HG02884 (cell line): Measurements from ENCODE around the gene BCL2L11.
"Not testable (repeated sequence)": the region's sequence is repeated elsewhere in the genome, so short reads cannot be mapped to it uniquely, and the experiment has no call there.

Experiments
- ATAC-seq: cut with Tn5 transposase; IDR thresholded peaks from one replicate; pipeline ENCODE4 v1.9.1; 2021; ENCODE audit warnings: mild to moderate bottlenecking, moderate library complexity; ENCODE audit not compliant: unreplicated experiment

BCL2L11 gene

DNA sequence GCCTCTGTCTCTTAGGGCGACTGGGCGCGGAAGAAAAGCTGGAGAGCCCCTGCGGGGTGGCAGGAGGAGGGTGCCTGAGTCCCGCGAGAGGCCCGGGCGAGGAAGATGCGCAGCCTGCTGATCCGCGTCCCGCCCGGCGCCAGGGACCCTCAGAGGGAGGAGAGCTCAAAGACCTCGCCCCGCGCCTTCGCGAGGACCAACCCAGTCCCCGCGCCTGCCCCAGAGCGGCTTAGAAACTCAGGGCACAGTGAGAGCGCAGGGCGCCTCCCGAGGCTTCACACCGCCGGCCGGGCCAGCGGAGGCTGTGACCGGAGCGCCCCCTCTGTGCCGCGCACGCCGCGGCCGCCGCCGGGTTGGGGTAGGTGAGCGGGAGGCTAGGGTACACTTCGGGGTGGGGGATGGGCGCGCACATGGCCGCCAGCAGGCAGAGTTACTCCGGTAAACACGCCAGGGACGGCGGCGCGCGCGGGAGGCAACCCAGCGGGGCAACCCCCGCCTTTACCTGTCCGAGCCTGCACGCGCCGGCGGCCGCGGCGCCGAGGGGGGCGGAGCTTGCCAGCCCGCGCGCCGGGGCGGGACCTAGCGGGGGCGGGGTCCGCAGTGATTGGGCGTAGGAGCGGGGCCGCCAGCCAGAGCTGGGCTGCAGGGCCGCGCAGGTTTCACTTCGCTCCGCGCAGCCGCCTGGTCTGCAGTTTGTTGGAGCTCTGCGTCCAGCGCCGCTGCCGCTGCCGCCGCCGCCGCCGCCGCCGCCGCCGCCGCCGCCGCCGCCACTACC lies at the start of gene BCL2L11:
TSS of gene BCL2L11 (plus strand) at position 662 of the 775 bp plus-strand sequence. CDS start 2,832 bp downstream, outside the sequence.
- peak; percentile 42 for ATAC-seq

GRCh38 chr2:111071600-111072171 lies 49.0 kb upstream of the BCL2L11 start:
- no peak for ATAC-seq

DNA sequence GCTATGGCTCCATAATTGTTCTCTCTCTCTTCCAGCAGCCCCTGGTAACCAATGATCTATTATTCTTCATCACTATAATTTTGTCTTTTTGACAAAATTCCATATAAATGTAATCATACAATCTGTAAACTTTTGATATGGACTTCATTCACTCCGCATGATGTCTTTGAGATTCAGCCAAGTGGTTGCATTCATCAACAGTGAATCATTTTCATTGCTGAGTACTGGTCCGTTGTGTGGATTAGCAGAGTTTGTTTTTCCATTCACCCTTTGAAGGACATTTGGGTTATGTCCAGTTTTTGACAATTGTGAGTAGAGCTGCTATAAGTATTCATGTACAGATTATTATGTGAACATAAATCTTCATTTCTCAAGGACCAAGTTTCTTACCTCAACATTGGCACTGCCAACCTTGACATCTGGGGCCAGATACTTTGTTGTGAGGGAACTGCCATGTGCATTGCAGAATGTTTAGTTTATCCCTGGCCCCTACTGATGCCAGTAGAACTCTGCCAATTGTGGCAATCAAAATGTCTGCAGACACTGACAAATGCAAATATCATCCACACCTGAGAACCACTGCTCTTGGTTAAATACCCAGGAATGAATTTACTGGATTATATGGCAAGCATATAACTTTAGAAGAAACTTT lies 48.4 kb upstream of the BCL2L11 start:
- ATAC-seq = no peak

- not testable (repeated sequence) for ATAC-seq
These were observed 38.1 kb upstream of the BCL2L11 start for GRCh38 chr2:111082659-111083058.

DNA sequence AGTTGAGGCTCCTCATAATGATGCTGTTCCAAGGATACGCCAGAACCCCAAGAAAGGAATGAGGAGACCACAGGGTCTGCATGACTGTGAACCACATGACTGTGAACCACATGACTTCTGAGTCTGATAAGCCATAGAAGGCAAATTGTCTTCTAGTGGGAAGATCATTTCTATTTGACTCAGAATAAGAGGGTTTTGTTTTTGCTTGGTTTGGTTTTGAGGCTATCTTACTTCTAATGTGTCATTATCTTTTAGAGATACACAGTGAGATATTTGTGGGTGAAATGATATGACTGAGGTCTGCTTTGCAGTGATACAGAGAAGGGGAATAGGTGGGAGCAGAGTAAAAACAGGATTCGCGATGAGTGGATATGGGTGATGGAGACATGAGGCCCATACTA lies 28.9 kb upstream of the BCL2L11 start:
- ATAC-seq = no peak

- ATAC-seq = no peak
These were observed 26.0 kb upstream of the BCL2L11 start for GRCh38 chr2:111094691-111095090.

GRCh38 chr2:111095434-111095833 lies 25.3 kb upstream of the BCL2L11 start:
- ATAC-seq = no peak

DNA sequence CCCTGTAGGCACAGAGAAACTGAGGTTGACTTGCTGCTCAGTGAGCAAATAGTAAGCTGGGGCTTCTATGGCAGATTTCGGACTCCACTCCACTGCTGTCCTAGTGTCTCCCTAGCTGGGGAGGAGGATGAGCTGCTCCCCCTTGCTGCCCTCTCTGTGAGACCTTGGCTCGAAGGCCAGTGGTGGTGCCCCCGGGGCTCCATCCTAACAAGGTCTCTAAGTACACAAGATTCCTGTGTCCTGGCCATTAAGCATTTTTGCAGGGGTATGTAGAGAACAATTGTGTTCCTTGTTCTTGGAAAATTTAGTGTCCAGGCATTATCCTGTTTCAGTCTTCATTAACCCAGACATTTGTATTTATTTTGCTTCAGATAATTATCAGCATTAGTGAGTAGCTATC lies 21.3 kb upstream of the BCL2L11 start:
- no peak for ATAC-seq

GRCh38 chr2:111100087-111100764 lies 20.5 kb upstream of the BCL2L11 start:
- ATAC-seq = no peak

GRCh38 chr2:111100765-111101162 lies 19.9 kb upstream of the BCL2L11 start:
- peak; percentile 84 for ATAC-seq

GRCh38 chr2:111101592-111101991 lies 19.1 kb upstream of the BCL2L11 start:
- no peak for ATAC-seq

- no peak for ATAC-seq
These were observed 18.5 kb upstream of the BCL2L11 start for GRCh38 chr2:111102216-111102615.

- no peak for ATAC-seq
These were observed 14.8 kb upstream of the BCL2L11 start for GRCh38 chr2:111105926-111106325.

GRCh38 chr2:111106706-111107105 lies 14.0 kb upstream of the BCL2L11 start:
- no peak for ATAC-seq

GRCh38 chr2:111108745-111109271 lies 11.9 kb upstream of the BCL2L11 start:
- no peak for ATAC-seq

DNA sequence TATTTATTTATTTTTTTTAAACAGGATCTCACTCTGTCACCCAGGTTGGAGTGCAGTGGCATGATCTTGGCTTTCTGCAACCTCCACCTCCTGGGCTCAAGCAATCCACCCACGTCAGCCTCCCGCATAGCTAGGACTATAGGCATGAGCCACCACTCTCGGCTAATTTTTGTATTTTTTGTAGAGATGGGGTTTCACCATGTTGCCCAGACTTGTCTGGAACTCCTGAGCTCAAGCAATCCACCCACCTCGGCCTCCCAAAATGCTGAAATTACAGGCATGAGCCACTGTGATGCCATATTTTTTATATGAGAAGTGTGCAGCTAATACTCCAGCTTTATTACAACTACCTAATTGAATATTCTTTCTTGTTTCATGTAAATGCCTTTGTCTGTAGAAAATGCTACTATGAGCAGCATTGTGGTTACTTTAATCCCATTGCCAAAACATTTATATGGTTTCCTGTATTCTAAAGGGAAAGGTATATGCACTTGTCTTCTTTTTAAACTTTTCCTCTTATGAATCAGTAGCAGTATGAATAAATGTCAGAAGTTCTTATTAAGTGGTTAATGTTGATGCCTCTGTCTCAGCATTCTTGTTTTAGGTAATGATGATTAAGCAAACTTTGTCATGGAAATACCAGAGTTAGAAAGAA lies 9.5 kb upstream of the BCL2L11 start:
- no peak for ATAC-seq

- ATAC-seq = no peak
These were observed 6.9 kb upstream of the BCL2L11 start for GRCh38 chr2:111113838-111114237.

DNA sequence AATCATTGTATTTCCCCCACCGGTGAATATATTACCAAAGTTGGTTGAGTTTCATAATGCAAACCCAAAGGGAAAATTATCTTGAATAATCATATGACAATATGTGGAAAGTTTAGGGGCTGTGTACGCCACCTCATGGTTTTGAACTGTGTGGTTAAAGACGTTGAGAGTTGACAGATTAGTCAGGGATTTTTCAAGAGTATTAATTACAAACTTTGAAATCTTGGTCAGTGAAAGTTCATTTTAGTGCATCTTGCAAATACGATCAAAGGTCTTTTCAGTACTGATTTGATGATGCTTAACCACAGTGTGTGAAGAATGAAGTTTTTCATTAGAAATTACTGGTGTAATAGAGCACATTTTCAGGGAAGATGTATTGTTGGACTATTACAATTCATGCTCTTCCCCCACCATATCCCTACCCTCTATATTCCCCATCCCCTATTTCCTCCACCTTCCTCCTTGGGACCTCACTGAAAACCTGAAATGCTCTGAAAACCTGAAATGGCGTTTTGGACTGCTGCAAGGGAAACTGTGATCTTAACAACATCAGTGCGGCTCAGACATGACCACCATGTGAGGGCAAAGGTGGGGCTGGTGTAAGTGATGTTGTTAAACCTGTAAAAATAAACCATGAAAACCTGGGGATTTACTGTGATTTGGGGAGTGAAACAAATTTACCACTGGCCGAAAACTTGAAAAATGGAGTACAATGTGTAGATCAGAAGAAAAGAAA lies 4.5 kb upstream of the BCL2L11 start:
- peak; percentile 40 for ATAC-seq

DNA sequence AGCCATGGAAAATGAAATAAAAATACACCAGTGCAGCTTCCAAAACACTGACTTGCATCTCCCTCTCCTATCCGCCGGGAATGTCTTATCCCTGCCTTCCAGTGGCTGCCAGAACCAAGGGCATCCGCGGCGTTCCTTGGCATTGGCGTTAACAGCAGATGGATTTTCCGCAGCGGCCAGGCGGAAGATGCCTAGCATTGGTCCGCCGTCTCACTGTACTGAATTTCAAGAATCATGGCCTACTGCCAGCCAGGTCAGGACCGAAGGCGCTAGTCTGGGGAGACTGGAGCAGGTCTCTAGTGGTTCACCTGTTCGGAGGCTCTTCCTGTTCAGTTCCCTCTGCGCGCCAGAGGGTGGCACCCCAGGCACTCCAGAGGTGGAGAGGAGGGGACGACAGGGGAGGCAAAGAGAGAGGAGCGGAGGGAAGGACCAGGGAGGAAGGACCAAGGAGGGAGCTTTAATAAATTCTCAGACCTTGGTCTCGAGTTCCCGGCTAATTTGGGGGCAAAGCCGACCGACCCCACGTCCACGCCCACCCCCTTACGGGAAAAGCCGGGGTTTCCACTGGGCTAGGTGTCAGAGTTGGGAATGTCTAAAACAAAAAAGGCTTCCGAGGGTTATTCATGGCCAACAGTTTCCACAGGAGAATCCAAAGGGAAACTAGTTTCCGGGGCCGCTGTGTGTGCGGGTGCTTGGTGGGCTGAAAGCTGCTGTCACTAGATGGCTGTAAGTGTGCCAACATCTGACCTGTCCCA lies 3.7 kb upstream of the BCL2L11 start:
- ATAC-seq = no peak
